H1 (cell line): ENCODE results near the gene DCUN1D2.

Experiments used
- EGR1 ChIP-seq: IDR thresholded peaks from 2 replicates; pipeline ENCODE4 v1.6.1; 2011; ENCODE audit warnings: low read depth, low read length, borderline replicate concordance
- SAP30 ChIP-seq: fragments of 300-600 bp; sonication (generic); IDR thresholded peaks from 2 replicates; pipeline ENCODE4 v1.7.1; 2012; ENCODE audit warnings: low read length, moderate library complexity, mild to moderate bottlenecking, inconsistent platforms; ENCODE audit not compliant: insufficient read depth, insufficient replicate concordance

DNA sequence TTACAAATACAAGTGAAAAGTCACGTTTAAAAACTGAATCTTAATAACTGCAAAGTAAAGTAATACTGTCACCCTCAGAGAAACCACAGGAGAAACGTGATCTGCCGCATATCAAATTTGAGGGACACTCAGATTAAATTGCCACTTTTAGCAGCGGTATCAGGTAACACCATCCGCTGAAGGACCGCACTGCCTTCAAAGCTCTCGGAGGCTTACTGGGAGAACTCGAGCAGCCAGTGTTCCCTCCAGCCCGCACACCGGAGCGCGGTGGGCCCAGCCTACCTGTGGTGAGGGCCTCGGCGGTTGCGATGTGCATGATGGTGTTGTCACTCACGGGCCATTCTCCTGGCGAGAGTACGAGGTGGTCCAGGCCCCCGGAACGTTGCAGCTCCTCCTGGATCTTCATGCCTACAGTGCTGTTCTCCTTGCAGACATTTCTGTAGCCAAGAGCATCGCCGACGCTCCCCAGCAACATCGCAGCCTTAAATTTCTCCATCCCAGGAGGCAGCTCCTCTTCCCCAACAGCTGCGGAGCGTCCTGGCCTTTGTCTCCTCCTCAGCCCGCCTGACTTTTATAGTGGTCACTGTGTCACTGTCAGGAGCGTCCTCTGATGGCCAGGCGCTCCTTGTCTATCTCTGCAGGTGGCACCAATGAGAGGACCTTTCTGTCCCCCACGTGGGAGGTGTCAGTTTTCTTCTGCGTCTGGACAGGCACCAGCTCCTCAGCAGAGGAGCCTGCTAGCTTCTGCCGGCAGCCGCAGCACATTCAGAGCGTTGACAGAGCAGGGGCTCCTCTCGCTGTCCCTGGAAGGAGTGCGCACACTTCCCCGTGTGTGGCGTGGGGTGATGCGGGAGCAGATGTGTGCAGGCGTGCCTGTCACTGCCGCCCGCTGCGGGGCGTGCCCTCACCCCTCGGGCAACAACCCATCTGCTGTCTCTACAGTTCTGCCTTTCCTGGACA, 37.3 kb downstream of the DCUN1D2 start, which contains the start of gene ADPRHL1:
- TF ChIP-seq EGR1 (no peak), SAP30 (no peak)
